GM12878 (cell line): ENCODE measurements around the gene PYGM. TPM values are rescaled to one million over a fixed set of nuclear protein-coding genes. Genes with fewer than 3 reads are reported as not detected.

ENCODE experiments used
- ATAC-seq: fragments of 200-7000 bp; cut with Tn5 transposase; 3 replicates; pipeline ENCODE4 v1.9.1; 2020; ENCODE audit warnings: mild to moderate bottlenecking, moderate library complexity
- BruUV-seq: library from RNA; stranded (reverse); fragments of 400-500 nt; replicated peaks from 2 replicates; lab custom pipeline; 2021; lab: Mats Ljungman, UMichigan
- CTCF ChIA-PET: fragments of 300-600 bp; sonication (Branson Sonifier 250); formaldehyde crosslinking; extraction: SDS; loops from one replicate; lab custom pipeline; 2021; ENCODE audit warnings: inconsistent platforms; lab: Yijun Ruan, JAX
- POLR2A ChIA-PET: fragments of 350-600 bp; formaldehyde crosslinking; extraction: SDS; loops from one replicate; lab custom pipeline; 2021; ENCODE audit warnings: inconsistent platforms; lab: Charles Lee
- RAD21 ChIA-PET: fragments of 300-600 bp; sonication (Branson Sonifier 250); formaldehyde crosslinking; loops from one replicate; lab custom pipeline; 2023; ENCODE audit warnings: antibody characterized with exemption; ENCODE audit not compliant: unreplicated experiment; lab: Charles Lee
- SMC1A ChIA-PET: fragments of 300-600 bp; sonication (Branson Sonifier 250); formaldehyde crosslinking; loops from one replicate; lab custom pipeline; 2023; ENCODE audit not compliant: unreplicated experiment, uncharacterized antibody; lab: Charles Lee
- DNase-seq: peaks from one replicate; pipeline ENCODE4 v3.0.0-alpha.2; 2011; ENCODE audit warnings: low read depth, low spot score
- FAIRE-seq: peaks from 3 replicates; lab custom pipeline; 2011; peaks lifted over from hg19 to GRCh38; lab: Jason Lieb, UNC
- H2AFZ ChIP-seq: 2 replicates; pipeline ENCODE4 v1.6.0; 2011; ENCODE audit warnings: low read depth, low read length, control low read depth; ENCODE audit not compliant: control insufficient read depth
- H3K27ac ChIP-seq: 2 replicates; pipeline ENCODE4 v1.5.1; 2011; ENCODE audit warnings: control low read depth; ENCODE audit not compliant: control insufficient read depth, insufficient read depth
- H3K27me3 ChIP-seq, 2 experiments: replicated peaks in 1 of 2; 2 replicates each; pipeline versions ENCODE4 v1.6.0 to v1.6.1; 2011; ENCODE audit warnings: low read length in 1 of 2; ENCODE audit not compliant: control insufficient read depth in 2 of 2, insufficient read depth in 2 of 2
- H3K36me3 ChIP-seq, 2 experiments: 2 replicates each; pipeline ENCODE4 v1.5.1; 2011; ENCODE audit warnings: low read length in 1 of 2; ENCODE audit not compliant: control insufficient read depth in 2 of 2, insufficient read depth in 2 of 2
- H3K4me1 ChIP-seq: 2 replicates; pipeline ENCODE4 v1.6.1; 2011; ENCODE audit warnings: mild to moderate bottlenecking, low read length, moderate library complexity, mixed read lengths; ENCODE audit not compliant: control insufficient read depth, insufficient read depth
- H3K4me2 ChIP-seq: 2 replicates; pipeline ENCODE4 v1.6.0; 2011; ENCODE audit warnings: control low read depth; ENCODE audit not compliant: control insufficient read depth, insufficient read depth
- H3K4me3 ChIP-seq: fragments of 200-600 bp; sonication (generic); 2 replicates; pipeline ENCODE4 v1.5.1; 2016
- H3K79me2 ChIP-seq: 2 replicates; pipeline ENCODE4 v1.6.0; 2011; ENCODE audit warnings: low read length; ENCODE audit not compliant: control insufficient read depth, insufficient read depth
- H3K9ac ChIP-seq: 2 replicates; pipeline ENCODE4 v1.8.0; 2011; ENCODE audit warnings: low read length, control low read depth, mixed read lengths; ENCODE audit not compliant: control insufficient read depth, insufficient read depth
- H3K9me3 ChIP-seq: replicated peaks from 3 replicates; pipeline ENCODE4 v1.5.1; 2011; ENCODE audit warnings: mild to moderate bottlenecking, low read length; ENCODE audit not compliant: control insufficient read depth, insufficient read depth
- H4K20me1 ChIP-seq: 2 replicates; pipeline ENCODE4 v1.6.0; 2011; ENCODE audit not compliant: control insufficient read depth, insufficient read depth
- BCL11A ChIP-seq: IDR thresholded peaks from 2 replicates; pipeline ENCODE4 v1.6.1; 2011; ENCODE audit warnings: low read depth, low read length
- IRF3 ChIP-seq: fragments of 450-650 bp; IDR thresholded peaks from 2 replicates; pipeline ENCODE4 v1.6.1; 2014; ENCODE audit warnings: mild to moderate bottlenecking
- MTA2 ChIP-seq: fragments of 450-650 bp; IDR thresholded peaks from 2 replicates; pipeline ENCODE4 v1.6.1; 2016; ENCODE audit warnings: low read depth, mild to moderate bottlenecking, moderate library complexity
- PML ChIP-seq: IDR thresholded peaks from 2 replicates; pipeline ENCODE4 v1.6.1; 2012; ENCODE audit warnings: low read length, inconsistent platforms
- POLR2A ChIP-seq: IDR thresholded peaks from 2 replicates; pipeline ENCODE4 v1.6.1; 2011; ENCODE audit warnings: low read depth, mild to moderate bottlenecking, low read length
- RUNX3 ChIP-seq: IDR thresholded peaks from 2 replicates; pipeline ENCODE4 v1.6.1; 2012; ENCODE audit warnings: low read length, inconsistent platforms
- SMAD5 ChIP-seq: IDR thresholded peaks from 2 replicates; pipeline ENCODE4 v1.6.1; 2016; ENCODE audit warnings: antibody characterized with exemption, low read depth
- SPI1 ChIP-seq: IDR thresholded peaks from 2 replicates; pipeline ENCODE4 v1.6.1; 2011; ENCODE audit warnings: low read depth, mild to moderate bottlenecking, low read length, moderate library complexity, borderline replicate concordance; ENCODE audit not compliant: insufficient read depth
- ZBED1 ChIP-seq: IDR thresholded peaks from 2 replicates; pipeline ENCODE4 v1.6.1; 2016; ENCODE audit warnings: borderline replicate concordance
- WGBS: methylation state at CpG from one replicate; pipeline ENCODE4 v1.1.6; 2016; ENCODE audit warnings: low lambda C conversion rate; ENCODE audit not compliant: insufficient replicate concordance, insufficient coverage; ENCODE audit errors: missing lambda C conversion rate; 5-methylcytosine and 5-hydroxymethylcytosine counted together
- in situ Hi-C: fragments of 300-500 bp; cut with MboI; formaldehyde crosslinking; loops from 9 replicates; pipeline ENCODE4 v1.14.3; 2018; ENCODE audit warnings: mixed read lengths
- intact Hi-C: fragments of 100-400 bp; cut with micrococcal nuclease; formaldehyde crosslinking; loops from one replicate; pipeline ENCODE4 v1.14.2; 2022; ENCODE audit not compliant: unreplicated experiment
- polyA plus RNA-seq, 11 experiments: library from polyadenylated mRNA; depleted of rRNA in 4 of 11; unstranded in 6 of 11; stranded (reverse) in 5 of 11; fragments of >200 nt; fragmentation: Nextera tagmentation in 4 of 11; fragmentation: Illumina TruSeq in 1 of 11; extraction: Ambion mirVana in 4 of 11; extraction: Trizol in 1 of 11; gene quantifications; 1 replicate in 1 of 11; 2 replicates in 10 of 11; pipeline versions ENCODE4 v1.2.1 to v1.2.3, GENCODE V29; 2011 to 2016; ENCODE audit warnings: inconsistent platforms in 2 of 11, missing spikeins in 2 of 11, low read depth in 1 of 11
- total RNA-seq, 4 experiments: library from RNA; depleted of rRNA in 3 of 4; stranded (reverse); fragments of >200 nt in 3 of 4; fragmentation: Illumina TruSeq in 1 of 4; extraction: Trizol in 1 of 4; gene quantifications; 2 replicates each; pipeline versions ENCODE4 v1.2.1 to v1.2.3, GENCODE V29; 2013 to 2021

The PYGM gene
- total and polyA plus RNA-seq, 10 of the 15 experiments (the other 5 are each of a cell fraction or from before 2014, with no cell fraction given), result 0.04 to 3.7 (median 0.27) TPM; not detected in 1

DNA sequence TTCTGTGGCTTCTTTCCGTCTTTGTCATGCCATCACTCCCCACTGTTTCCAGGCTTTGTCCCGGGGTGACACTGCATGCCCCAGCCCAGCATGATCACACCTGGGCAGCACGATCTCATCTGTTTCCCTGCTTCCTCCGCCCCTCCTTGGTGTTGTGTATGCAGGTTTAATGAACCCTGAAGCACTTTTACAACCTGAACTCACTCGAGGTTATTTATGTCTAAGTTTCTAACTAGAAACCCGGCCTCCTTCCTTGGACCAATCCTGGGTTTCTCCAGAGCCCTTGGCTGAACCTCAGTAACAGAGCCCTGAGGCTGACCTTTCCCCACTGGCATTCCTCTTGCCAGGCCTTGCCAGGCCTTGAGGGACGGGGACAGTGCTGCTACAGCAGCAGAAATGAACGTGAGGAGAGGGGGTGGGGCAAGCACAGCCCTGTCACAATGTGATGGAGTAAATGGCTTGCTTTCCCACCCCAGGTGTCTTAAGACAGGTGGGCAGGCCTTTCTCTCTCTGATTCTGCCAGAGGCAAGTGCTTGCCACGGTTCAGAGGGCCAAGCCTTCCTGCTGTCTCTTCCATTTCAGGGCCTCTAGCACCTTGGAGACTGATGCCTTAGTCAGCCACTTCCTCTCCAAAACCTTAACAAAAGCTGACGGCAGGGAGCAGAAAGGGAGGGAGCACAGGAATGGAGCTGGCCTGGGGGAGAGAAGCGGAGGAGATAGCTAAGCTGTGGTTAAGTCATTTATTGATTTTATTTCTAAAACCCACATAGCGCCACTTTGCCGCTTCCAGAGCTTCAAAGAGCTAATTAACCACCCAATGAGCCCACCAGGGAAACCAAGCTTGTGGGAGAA lies 3.1 kb upstream of the PYGM start:
- no peaks in the 10 kb centered on the region for H3K9me3 ChIP-seq
- DNase-seq, result no peak
- POLR2A ChIA-PET, result interaction anchor here (1.0 to 1.6 kb wide), 5 partner anchors 8 to 23 kb away, joined by 3 to 6 read pairs (median 3); partner anchors contain the start of gene SF1
- TF ChIP-seq ZBED1, result 0 out of 2 replicates have a peak, but pooled peaks have one; percentile 22
- TF ChIP-seq RUNX3, result no peak
- TF ChIP-seq IRF3, result no peak
- 0 out of 2 replicates have a peak, but pooled peaks have one; percentile 11 for TF ChIP-seq SMAD5
- 0 out of 2 replicates have a peak, but pooled peaks have one; percentile 7 for TF ChIP-seq BCL11A
- peak; percentile 85 for TF ChIP-seq POLR2A
- TF ChIP-seq PML, result peak; percentile 17; the same call in 1 of the 2 replicates
- TF ChIP-seq MTA2, result 0 out of 2 replicates have a peak, but pooled peaks have one; percentile 14
- TF ChIP-seq SPI1, result peak; percentile 41; the same call in 1 of the 2 replicates
- TF ChIP-seq, all 136 proteins: peak for 7
- ATAC-seq (peak; percentile 14), FAIRE-seq (peak; percentile 52)
- H3K27ac ChIP-seq, result no peak overlapping the region
- no peaks in the 10 kb centered on the region for H3K27me3 ChIP-seq
- H3K9ac ChIP-seq, result no peak overlapping the region
- ChIA-PET SMC1A (interaction anchor here (1.0 to 2.9 kb wide), 6 partner anchors 9 to 74 kb away, joined by 3 to 18 read pairs (median 4); partner anchors contain the start of gene RASGRP2), CTCF (interaction anchor here (0.9 to 2.5 kb wide), 9 partner anchors 9 to 445 kb away, joined by 3 to 16 read pairs (median 4); partner anchors contain the start of genes PRDX5, RASGRP2, SF1 and TRMT112), RAD21 (interaction anchor here (1.0 to 1.4 kb wide), 2 partner anchors 10 to 19 kb away, joined by 4 to 5 read pairs; partner anchors contain the start of gene RASGRP2)
- peaks cover 19% of the 10 kb centered on the region for H4K20me1 ChIP-seq
- intact Hi-C loops (no loop called here), in situ Hi-C loops (no loop called here)
- 26% methylated on average over 13 of the region's 13 CpGs for WGBS
- no peak overlapping the region for H2AFZ ChIP-seq
- H3K79me2 ChIP-seq, result peaks cover 2% of the 10 kb centered on the region; the same call in 1 of the 2 replicates
- peaks cover 24 to 30% of the 10 kb centered on the region in 2 experiments for H3K36me3 ChIP-seq
- no peak overlapping the region for H3K4me3 ChIP-seq
- peaks cover 17% of the 10 kb centered on the region for H3K4me1 ChIP-seq
- no TSS peak for BruUV-seq
- H3K4me2 ChIP-seq, result no peak overlapping the region
